HG02938 (cell line): ENCODE results near the gene FAM20C.

ENCODE experiments used
- ATAC-seq: cut with Tn5 transposase; IDR thresholded peaks from one replicate; pipeline ENCODE4 v1.9.1; 2021; ENCODE audit warnings: mild to moderate bottlenecking, moderate library complexity; ENCODE audit not compliant: unreplicated experiment

The FAM20C gene

DNA sequence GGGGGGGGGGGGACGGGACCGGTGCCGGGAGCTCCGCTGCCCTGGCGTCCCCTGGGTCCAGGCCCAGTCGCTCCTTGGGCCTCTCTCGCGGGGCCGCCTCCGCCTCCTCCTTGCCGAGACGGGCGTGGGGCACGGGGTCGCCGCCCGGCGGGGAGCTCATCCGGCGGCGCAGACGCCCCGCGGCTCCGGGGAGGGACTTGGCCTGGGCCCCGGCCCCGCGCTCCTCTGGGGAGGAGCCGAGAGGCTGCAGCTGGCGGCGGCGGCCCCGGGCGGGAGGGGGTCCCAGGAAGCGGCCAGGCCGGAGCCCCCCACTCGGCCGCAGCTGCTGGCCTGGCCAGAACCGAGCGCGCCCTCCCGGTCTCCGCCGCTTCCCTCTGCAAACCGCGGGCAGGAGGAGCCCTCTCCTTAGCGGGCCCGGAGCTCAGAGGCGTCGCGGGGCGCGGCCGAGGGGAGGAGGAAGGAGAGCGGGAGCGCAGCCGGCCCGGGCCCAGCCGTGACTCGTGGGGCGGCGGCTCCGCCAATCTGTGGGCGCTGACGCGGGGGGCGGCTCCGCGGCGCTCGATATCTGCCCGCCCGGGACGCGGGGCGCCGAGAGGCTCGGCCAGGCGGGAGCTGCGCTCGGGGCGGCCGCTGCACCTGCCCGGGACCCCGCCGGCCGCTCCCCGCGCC is at the start of gene FAM20C:
FAM20C (plus strand) TSS at position 591 of the 669 bp plus-strand sequence. CDS start 629 bp downstream, outside the sequence.
- no peak for ATAC-seq

GRCh38 chr7:143145-143751 is 49.1 kb upstream of the FAM20C start:
- no peak for ATAC-seq

DNA sequence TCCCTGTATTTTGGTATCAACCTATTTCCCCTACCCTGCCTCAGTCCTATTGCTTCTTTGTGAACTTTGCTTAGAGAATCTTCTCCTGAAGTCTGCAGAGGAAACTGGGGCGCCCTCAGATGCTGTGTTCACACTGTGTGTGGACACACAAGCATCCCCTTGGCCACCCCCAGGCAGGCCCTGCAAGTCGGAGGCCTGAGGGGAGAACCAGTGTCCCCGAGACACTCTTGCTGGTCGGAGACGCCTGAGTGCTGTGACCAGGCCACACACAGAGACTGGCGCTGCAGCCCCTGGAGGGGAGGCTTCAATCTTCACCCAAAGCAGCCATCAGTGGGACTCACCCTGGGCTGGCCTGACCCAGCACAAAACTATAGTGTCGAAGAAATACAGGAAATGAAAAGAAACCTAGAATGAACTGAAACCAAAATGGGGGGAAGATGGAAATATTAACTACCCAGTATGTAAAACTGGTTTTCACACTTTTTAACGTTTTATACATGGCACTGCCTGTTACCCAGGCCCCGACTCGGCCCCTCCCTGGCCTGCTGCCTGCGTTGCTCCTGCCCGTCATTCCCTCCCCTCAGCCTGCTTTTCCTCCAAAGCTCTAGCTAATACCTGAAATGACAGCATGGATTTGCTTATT is 48.4 kb upstream of the FAM20C start:
- ATAC-seq: no peak

DNA sequence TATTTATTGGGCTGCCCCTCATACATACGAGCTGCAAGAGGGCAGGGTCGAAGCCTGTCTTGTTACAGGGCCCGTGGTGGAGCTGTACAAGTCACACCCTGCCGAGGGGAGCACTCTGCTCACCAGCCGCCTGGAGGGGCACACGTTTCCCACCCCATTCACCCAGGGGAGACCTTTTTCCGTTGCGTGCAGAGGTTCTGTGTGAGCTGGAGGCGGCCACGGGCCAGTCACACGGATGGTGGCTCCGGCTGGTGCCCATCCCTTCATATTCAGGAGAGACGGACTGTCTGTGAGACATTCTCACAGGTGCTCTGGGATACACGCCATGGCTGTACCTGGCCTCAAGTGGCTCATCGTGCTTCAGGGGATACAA is 47.9 kb upstream of the FAM20C start:
- ATAC-seq: no peak

DNA sequence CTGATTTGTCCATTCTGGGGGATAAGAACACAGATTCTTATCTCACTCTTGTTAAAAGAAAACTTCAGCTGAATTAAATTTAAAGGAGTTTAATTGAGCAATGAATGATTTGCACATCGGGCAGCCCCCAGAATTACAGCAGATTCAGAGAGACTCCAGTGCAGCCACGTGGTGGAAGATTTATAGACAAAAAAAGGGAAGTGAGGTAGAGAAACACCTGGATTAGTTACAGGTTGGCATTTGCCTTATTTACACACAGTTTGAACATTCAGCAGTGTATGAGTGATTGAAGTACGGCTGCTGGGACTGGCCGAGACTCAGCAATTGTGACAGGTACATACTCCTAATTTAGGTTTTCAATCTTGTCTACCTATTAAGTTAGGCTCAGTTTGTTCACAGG is 46.5 kb upstream of the FAM20C start:
- no peak for ATAC-seq

- no peak for ATAC-seq
Observed at GRCh38 chr7:148543-148931, 43.8 kb upstream of the FAM20C start.

DNA sequence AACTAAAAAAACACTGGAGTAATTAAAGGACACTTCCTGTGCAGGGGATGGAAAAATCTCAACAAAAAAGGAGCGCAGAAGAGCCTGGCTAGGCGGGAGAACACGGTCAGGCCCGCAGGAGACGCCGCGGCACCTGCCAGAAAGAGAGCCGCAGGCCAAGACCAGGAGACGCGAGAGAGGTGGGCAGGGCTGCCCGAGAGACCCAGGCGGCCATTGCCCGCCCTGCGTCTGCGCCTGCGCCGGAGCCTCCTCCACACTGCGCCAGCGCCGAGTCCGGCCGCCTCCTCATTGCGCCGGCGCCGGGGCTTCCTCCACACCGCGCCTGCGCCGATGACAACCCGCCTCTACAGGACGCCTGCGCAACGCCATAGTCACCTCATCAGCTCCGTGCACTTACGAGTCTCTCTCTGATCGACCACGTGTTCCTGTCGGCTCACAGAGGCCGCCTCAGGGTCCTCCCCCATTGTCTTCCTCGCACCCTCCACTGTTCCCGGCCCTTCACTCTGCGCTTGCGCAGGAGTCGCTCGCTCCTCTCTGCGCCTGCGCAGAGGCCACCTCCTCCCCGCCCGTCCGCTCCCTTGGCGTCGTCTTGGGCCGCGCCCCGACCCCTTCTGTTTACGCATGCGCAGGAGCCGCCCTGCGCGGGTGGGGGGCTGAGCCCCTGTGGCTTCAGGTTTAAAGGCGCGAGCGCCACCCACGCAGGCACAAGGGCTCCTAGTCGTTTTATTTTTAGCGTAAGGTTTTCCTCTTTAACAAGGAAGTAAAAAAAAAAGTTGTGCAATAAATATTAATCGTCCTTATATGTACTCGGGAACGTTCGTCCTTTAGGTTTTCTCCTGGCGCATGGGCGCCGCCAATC is 43.2 kb upstream of the FAM20C start:
- ATAC-seq: peak; percentile 98

DNA sequence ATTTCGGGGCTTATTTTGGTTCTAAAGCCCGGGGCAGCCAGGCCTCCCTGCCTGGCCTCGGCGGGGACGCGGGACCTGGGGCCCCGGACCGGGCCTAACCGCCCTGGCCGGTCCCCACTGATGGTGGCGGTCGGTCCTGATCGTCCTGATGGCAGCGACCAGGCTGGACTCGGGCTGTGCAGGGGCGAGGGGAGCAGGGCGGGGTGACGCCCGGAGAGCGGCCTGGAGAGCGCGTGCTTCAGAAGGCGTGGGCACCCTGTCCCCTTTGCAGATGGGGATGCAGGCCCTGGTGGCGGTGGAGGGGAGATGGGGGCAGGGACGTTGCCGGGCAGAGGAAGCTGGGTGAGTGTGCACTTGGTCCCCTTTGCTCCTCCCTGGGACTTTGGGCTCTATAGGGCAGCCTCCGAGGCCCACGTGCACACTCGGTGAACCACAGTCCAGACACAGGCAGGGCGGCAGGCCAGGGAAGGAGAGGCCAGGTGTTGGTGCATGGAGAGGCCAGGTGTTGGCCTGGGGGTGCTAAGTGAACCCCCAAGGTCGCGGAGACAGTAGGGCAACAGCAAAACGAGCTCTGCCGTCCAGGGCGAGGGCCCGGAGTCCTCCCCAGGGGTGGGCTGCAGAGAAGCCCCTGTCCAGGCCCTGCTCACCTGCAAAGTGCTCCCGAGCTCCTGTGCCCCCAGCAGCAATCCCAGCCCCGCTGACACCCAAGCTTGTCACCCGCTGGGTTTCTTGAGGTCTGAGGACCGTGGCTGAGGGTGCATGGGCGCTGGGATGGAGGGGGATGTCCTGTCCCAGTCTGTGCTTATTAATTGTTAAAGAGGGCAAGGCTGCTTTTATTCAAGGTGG is 42.4 kb upstream of the FAM20C start:
- ATAC-seq: peak; percentile 18

GRCh38 chr7:150811-151221 is 41.6 kb upstream of the FAM20C start:
- ATAC-seq: no peak

DNA sequence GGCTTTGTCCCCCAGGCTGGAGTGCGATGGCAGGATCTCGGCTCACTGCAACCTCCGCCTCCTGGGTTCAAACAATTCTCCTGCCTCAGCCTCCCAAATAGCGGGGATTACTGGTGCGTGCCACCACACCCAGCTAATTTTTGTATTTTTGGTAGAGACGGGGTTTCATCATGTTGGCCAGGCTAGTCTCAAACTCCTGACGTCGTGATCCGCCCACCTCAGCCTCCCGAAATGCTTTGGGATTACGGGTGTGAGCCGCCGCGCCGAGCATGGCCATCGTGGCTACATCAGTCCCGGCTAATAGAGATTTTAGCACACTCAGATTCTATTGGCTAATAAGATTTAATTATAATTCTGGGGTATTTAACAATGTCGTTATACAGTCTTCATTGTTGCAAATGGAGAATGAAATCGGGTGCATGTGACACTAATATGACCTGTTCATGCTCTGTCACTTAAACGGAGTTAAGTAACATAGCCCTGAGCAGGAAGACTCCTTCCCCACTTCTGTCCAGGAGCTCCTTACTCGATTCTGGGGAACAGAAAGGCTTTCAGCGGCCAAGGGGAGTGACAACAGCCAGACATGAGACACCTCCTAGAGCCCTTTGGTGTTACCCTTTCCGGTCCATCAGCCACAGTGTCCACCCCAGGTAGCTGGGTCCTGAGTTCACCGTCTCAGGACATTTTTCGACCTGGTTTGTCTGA is 40.9 kb upstream of the FAM20C start:
- no peak for ATAC-seq

DNA sequence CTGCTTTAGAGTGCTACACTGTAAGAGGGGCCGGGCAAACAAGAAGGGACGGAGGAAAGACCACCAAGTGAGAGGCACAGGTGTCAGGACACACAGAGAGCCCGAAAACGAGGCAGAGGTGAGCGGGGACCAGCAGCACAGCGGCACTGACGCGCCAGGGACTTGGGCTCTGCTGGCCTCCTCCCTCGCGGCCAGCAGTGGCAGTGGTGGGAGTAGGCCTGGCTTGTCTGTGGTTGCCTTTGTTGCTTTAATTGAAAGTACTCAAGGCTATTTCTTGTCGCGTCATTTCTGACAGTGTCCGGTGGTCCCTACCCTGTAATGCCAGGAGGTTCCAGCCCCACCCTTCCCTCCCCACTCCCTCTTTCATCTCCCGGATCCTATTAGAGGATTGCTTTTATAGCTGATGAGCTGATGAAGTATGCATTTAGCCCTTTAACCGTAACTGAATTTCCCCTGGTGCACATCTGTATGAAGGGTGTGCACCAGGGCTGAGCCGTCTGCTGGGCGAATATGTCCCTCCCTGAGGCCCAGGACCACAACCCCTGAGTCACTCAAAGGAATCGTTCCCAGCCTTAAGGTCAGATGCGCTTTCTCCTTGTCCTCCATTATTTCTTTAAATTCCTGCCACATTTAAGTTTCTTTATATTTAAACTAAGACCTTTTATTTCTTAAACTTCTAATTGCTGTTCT is 39.5 kb upstream of the FAM20C start:
- ATAC-seq: no peak

- ATAC-seq: no peak
Observed at GRCh38 chr7:153604-154003, 38.8 kb upstream of the FAM20C start.

GRCh38 chr7:154096-154799 is 38.1 kb upstream of the FAM20C start:
- no peak for ATAC-seq

DNA sequence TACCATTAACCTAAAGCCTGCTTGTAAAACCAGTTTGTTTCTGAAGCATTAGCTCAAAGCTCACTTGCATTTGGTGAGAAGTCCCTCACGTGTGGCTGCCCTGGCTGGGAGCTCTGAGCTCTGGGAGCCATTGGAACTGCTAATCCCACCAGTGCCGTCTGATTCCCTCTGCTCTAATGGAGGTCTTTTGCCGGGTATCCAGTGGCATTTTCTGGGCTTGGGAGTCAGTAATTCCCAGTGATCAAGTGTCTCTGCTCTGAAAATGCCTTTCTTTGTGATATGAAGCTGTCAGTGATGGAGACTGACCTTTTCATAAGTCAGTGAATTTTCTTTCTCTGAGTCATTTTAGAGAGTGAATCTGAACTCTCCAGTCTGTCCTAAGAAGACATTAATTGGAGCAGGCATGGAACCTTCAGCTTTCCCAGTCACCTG is 36.9 kb upstream of the FAM20C start:
- ATAC-seq: no peak

- no peak for ATAC-seq
Observed at GRCh38 chr7:156111-157007, 36.0 kb upstream of the FAM20C start.

DNA sequence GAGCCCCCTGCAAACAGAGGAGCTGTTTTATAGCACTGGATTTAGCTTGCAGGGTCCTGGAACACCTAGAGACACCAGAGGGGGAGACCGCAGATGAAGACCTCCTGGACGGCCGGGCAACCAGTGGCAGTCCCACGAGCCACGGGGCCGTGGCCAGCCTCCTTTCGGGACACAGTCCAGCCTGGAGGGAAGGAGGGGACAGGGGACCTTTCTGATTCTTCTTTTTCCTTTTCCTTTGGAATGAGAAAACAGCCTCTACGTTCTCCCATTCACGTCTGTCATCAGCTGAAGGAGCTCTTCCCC is 35.4 kb upstream of the FAM20C start:
- ATAC-seq: no peak

- no peak for ATAC-seq
Observed at GRCh38 chr7:157771-158625, 34.4 kb upstream of the FAM20C start.
